ENCODE measurements around the gene ANKRD42. TPM values are rescaled to one million over a fixed set of nuclear protein-coding genes. Genes with fewer than 3 reads are reported as not detected.

Gene ANKRD42
- total RNA-seq, 4 donors from 2014 or later, result 3.6 to 27.2 (median 9.8) TPM

- no peak overlapping the region for H3K4me3 ChIP-seq
- no peaks in the 10 kb centered on the region for H3K9me3 ChIP-seq
- H3K27me3 ChIP-seq, result no peaks in the 10 kb centered on the region
- no peak overlapping the region for H3K27ac ChIP-seq
- no peak for DNase-seq
- TF ChIP-seq POLR2A (IDR thresholded peaks at IDR 0.05) (no peak), CTCF (IDR thresholded peaks at IDR 0.05) (no peak)
- H3K4me1 ChIP-seq, result peaks cover 0 to 44% (median 17%) of the 10 kb centered on the region in 4 donors
- peaks cover 0 to 75% (median 0%) of the 10 kb centered on the region in 3 donors for H3K36me3 ChIP-seq
Observed at GRCh38 chr11:83166193-83166866, 27.2 kb upstream of the ANKRD42 start.

GRCh38 chr11:83168756-83169155 lies 24.8 kb upstream of the ANKRD42 start:
- no peak for DNase-seq
- TF ChIP-seq POLR2A (IDR thresholded peaks at IDR 0.05), result no peak
- TF ChIP-seq CTCF (IDR thresholded peaks at IDR 0.05), result no peak
- Histone ChIP-seq H3K4me1 (peaks cover 0 to 46% (median 19%) of the 10 kb centered on the region in 4 donors), H3K36me3 (peaks cover 0 to 92% (median 0%) of the 10 kb centered on the region in 3 donors), H3K27me3 (no peaks in the 10 kb centered on the region), H3K4me3 (no peak overlapping the region), H3K27ac (no peak overlapping the region), H3K9me3 (no peaks in the 10 kb centered on the region)

- Histone ChIP-seq H3K4me3 (peak overlapping the region in 3 of 4 donors; percentile 1 to 12 (median 2)), H3K36me3 (peaks cover 0 to 91% (median 0%) of the 10 kb centered on the region in 3 donors), H3K9me3 (no peaks in the 10 kb centered on the region), H3K4me1 (peaks cover 0 to 66% (median 25%) of the 10 kb centered on the region in 4 donors), H3K27ac (no peak overlapping the region), H3K27me3 (no peaks in the 10 kb centered on the region)
- no peak for TF ChIP-seq CTCF (IDR thresholded peaks at IDR 0.05)
- TF ChIP-seq POLR2A (IDR thresholded peaks at IDR 0.05), result no peak
- DNase-seq, result no peak
Observed at GRCh38 chr11:83170865-83171264, 22.6 kb upstream of the ANKRD42 start.

GRCh38 chr11:83172551-83172950 lies 21.0 kb upstream of the ANKRD42 start:
- Histone ChIP-seq H3K36me3 (peaks cover 0 to 91% (median 0%) of the 10 kb centered on the region in 3 donors), H3K4me3 (no peak overlapping the region), H3K9me3 (no peaks in the 10 kb centered on the region), H3K27ac (no peak overlapping the region), H3K27me3 (no peaks in the 10 kb centered on the region), H3K4me1 (peaks cover 0 to 73% (median 25%) of the 10 kb centered on the region in 4 donors)
- DNase-seq, result no peak
- TF ChIP-seq POLR2A (IDR thresholded peaks at IDR 0.05), result no peak
- TF ChIP-seq CTCF (IDR thresholded peaks at IDR 0.05), result no peak

- no peak for DNase-seq
- TF ChIP-seq CTCF (IDR thresholded peaks at IDR 0.05), result no peak
- TF ChIP-seq POLR2A (IDR thresholded peaks at IDR 0.05), result no peak
- no peak overlapping the region for H3K4me3 ChIP-seq
- no peaks in the 10 kb centered on the region for H3K9me3 ChIP-seq
- no peaks in the 10 kb centered on the region for H3K27me3 ChIP-seq
- H3K36me3 ChIP-seq, result peaks cover 0 to 89% (median 0%) of the 10 kb centered on the region in 3 donors
- H3K4me1 ChIP-seq, result peaks cover 0 to 70% (median 25%) of the 10 kb centered on the region in 4 donors
- peak overlapping the region in 1 of 4 donors; percentile 13 for H3K27ac ChIP-seq
Observed at GRCh38 chr11:83174008-83174407, 19.5 kb upstream of the ANKRD42 start.
